GM19324 (cell line): ENCODE results near the gene KIAA0040.

Experiments
- ATAC-seq: cut with Tn5 transposase; IDR thresholded peaks from one replicate; pipeline ENCODE4 v1.9.1; 2021; ENCODE audit warnings: mild to moderate bottlenecking, moderate library complexity; ENCODE audit not compliant: unreplicated experiment, low FRiP score

KIAA0040 gene

DNA sequence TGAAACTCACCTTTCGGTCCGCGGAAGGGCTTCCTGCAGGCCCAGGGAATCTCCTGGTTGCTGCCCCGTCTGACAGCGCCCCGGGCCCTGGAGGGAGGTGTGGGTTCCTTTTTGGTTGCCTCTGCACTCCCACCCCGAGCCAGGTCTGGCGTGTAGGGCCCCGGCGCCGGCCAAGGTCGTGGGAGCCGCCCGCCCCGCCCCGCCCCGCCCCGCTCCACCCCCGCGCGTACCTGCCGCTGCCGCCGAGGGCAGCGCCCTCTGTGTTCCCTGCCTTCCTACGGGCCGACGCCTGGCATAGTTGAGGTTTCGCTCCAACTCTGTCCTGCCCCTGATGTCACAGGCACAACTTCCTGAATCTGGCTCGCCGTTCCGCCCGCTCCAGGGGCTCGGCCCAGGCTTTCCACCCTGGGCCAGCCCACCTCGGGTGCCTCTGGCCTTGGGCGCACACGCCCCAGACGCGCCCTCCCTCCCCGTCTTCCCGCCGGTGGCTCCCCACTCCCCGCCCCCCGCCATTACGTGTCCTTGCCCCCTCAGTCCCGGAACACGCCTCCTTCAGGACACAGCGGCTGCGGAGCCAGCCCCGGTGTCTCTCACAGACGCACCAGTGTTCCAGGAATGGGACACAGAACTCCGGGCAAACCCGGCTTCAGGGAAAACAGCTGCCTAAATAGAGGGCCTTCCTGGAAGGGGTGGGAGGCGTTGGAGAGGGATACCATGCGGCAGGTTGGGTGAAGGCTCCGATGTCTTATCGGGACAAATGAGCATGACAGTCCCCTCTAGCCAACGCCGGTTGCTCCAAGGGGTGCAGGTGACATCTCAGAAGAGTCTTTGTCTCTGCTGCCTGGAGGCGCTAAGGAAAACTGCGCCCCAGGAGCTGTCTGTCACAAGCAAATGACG is at the start of gene KIAA0040:
KIAA0040 (minus strand) TSS at position 147 of the 897 bp plus-strand sequence. CDS start 31,763 bp downstream, outside the sequence.
- peak; percentile 58 for ATAC-seq

DNA sequence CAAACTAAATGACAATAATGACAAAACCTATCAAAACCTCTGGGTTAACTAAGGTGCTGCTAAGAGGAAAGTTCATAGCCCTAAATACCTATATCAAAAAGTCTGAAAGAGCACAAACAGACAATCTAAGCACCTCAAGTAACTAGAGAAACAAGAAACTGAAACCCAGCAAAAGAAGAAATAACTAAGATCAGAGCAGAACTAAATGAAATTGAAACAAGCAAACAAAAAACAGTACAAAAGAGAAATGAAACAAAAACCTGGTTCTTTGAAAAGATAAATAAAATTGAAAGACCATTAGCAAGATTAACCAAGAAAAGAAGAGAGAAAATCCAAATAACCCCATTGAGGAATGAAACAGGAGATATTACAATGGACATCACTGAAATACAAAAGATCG is 44.8 kb upstream of the KIAA0040 start:
- ATAC-seq = no peak

DNA sequence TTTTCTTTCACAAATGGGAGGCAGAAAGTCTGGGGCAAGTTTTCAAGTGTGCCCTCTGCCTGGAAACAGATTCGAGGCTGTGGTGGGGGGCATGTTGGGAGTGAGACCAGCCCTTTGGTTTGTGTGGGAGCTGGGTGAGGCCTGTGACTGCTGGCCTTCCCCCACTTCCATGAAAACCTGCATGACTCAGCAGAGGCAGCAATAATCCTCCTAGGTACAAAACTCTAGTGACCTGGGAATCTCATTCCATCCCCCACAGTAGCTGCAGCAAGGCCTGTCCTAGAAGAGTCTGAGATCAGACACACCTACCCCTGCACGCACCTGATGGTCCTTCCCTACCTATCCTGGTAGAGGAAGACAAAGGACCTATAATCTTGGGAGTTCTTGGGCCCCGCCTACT is 42.1 kb upstream of the KIAA0040 start:
- ATAC-seq = no peak

DNA sequence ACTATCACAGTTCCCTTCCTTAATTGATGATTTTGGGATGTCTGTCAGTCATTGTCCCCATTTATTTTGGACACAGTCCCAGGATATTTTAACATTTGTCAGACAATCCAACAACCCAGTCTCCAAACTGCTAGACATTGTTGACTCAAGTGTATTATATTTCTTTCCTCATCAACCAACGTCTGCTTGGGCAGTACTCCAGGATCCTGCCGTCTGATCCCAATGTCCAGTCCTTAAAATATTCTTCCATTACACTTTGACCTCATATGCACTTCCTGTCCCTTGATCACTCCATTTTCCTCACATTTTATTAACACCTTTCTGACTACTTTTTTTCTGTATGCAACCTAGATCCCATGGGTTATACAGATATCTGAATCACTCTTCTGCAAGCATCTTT is 39.8 kb upstream of the KIAA0040 start:
- ATAC-seq = no peak

DNA sequence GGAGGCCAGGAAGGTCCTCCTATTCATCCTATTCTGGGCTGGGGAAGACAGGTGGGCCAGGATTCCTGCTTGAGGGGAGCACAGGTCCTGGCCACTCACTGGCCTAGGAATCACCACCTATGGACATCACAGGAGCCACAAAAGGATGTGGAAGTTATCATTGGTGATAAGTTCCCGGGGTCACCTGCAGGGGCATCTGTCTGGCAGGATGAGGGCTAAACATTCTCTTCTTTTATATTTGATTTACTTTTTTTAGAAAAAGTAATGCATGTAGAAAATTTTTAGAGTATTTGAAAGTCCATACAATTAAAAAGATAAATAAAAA is 33.2 kb upstream of the KIAA0040 start:
- no peak for ATAC-seq

DNA sequence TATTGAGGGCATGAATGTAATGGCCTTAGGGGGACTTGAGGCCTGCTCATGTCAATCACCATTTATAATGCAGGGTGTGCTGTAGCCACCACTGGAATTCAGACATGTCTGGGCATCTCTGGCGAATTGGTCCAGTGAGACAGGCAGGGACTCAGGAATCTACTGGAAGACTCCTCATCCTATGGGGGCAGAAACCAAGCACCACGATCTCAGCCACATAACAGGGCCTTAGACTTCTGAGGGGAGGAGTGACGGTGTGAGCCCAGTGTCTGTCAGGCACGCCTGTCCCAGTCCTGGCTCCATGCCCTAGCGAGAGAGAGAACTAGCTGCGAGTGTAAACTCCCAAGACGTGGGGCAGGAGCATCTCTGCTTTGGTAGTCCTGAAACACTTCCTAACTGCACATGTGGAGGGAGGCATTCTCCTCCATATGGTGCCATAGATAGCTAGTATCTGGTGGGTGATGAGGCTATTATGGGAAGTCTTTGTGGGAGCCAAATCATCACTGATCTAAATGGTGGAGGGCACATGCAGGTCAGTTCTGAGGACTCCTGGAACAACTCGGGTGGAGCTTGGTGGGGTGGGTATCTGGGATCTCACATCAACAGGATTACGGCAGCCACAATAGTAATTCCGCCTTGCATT is 29.8 kb upstream of the KIAA0040 start:
- ATAC-seq = no peak

DNA sequence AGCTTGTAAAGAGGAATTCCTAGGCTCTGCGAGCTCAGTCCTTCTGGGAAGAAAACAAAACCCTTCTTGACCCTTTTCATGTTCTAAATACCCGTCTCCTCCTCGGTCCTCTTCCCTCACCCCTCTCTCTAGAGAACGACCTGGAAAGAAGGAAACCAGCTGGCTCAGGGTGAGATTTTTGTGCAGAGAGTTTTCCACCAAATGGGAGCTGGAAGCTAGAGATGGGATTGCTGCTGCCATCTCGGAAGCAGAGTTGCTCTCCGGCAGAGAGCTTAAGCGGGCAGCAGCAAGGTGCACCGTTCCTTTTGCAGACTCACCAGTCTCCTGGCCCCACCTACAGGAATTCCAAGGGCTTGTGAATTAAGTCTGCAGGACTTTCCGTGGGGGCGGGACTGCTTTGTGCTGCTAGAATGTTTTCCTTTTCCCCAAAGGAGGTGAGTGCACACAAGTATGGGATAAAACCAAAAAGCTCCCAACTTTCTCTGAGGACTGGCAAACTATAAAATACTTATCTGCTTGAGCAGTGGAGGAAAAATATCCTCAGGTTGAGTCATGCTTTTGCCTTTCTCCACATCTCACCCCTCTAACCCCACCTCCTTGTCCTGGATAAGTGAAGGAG is 29.1 kb upstream of the KIAA0040 start:
- no peak for ATAC-seq

DNA sequence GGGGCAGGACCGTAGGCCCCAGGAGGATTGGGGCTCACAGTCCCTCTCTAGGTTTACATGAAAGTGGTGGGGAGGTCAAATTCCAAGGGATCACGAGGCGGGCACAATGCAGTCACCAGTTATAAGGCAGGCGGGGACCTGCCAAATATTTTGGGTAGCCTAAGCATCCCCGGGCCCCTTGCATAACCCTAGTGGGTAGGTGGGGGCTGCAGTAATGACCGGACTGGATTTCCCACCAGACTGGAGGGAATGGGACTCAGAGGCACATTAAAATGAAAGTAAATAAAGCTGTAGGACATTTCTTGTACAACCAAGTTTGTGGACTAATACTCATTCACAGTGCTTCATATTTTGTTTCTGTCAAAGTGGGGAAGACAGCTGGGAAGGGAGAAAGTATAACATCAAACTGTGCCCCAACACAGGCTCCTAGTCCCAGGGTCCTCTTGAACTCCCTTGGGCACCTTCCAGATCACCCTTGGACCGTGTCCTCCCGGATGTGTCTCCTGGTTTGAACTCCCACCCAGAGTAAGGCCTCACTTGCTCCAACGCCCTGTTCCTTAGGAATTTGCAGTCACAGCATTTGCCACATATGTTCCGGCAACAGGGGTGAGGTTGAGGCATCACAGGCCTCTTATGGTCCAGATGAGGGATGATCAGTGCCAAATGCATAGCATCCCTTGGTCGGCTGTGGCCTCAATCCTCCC is 28.4 kb upstream of the KIAA0040 start:
- no peak for ATAC-seq

DNA sequence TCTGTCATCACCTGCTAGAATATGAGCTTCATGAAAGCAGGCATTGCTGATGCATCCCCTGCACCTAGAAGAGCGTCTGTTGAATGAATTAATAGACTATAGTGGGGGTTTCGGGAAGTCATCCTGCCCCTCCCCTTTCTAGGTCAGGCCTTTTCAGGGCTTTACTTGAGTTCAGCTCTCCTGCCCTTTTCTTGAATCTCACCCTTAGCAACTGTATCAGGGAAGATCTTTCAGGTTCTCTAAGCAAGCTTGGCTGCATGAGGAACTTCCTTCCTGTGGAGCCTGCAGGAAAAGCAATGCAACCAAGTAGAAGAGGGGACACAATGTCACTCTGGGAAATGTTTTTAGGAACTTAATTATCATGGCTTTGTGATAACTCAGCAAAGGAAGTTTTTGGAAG is 27.2 kb upstream of the KIAA0040 start:
- no peak for ATAC-seq

DNA sequence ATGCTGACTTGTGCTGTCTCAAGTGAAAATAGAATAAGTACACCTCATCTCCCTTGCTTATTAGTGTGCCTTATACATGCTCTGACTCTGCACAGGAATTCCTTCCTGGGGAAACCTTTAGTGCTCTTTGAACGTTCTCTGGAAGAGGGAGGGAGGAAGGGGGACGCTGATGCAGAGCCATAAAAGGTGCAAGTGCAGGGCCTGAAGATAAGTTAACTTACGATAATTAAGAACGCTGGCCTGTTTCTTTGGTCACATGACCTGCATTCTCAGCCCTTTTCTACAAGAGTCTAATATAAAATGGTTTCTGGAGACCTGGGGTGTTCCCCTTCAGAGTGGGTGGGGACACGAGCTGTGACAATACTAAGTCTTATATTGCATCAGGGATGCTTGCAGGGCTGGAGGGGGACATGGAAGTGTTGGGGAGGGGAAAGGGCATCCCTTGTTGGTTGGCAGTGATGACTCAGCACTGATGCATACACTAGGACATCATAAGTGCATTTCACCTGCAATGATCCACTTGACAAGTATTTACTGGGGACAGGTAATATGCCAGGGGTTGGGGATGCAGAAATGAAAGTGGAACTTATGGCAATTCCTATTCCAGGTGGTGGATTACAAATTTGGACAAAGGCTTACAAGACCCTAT is 26.3 kb upstream of the KIAA0040 start:
- ATAC-seq = no peak

DNA sequence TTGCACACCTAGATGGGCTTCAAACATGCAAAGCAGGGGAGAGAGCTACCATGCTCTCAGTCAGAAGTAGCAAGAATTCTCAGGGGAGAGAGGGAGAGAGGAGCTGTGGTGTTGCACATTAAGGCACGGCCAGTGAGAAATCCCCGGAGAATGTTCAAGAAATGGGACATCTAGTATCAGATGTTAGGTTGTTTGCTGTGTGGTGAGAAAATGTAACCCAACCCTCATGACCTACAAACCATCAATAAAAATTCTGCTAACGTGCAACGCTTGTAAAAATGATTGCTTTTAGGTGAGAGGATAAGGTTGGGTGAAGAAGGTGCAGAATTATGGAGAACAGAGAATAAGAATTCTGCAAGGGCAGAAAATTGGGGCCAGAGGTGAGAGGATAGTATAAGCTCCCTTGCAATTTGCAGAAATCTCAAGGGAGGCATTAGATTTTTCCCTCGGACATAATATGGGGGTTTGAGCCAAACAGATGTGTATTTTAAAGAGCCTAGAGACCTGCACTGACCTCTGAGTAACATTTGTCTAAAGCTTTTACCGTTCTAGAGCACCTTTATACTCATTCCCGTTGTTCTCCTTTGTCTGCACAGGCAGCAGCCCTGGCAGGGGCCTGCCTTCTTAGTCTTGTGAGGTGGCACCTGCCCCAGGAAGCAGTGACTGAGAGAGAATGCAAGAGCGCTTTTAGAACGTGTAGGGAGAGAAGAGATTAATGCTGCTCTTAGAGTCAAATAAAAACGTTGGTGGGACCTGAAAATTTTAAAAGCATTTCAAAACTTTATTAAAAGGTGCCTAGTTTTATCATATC is 25.4 kb upstream of the KIAA0040 start:
- ATAC-seq = no peak

DNA sequence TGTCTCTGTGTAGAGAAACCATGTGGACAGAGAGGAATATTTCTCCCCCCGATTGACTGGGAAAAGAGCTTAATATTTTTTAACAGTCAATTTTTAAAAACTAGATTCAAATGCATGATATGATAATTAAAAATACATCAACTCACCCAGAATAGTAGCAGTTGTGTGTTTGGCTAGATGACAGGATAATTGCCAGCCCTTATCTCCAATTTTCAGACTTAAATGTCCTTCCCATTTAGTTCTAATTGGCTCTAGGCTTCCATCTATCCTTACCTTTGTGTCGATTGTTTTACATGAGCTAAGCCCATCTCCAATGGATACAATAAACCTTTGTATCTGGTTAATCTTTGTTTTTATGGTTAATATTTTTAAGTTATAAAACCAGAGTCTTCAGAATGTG is 23.9 kb upstream of the KIAA0040 start:
- ATAC-seq = no peak

DNA sequence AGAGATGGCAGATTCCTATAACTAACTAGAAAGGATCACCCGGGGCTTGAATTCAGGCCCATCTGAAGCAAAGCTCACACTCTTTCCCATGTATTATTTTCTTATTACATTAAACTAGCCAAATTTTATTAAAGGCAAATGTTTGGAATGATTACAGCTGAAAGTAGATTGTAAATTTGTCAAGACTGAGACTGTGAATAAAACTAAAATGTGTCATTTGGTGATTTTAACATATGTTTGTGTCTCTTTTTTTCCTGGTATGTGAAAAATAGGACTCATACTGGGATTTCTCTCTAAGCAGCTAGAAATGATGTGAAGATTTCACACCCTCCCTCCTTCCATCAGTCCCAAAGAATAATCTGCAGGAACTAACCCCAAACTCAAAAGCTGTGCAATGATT is 19.1 kb upstream of the KIAA0040 start:
- ATAC-seq = no peak

DNA sequence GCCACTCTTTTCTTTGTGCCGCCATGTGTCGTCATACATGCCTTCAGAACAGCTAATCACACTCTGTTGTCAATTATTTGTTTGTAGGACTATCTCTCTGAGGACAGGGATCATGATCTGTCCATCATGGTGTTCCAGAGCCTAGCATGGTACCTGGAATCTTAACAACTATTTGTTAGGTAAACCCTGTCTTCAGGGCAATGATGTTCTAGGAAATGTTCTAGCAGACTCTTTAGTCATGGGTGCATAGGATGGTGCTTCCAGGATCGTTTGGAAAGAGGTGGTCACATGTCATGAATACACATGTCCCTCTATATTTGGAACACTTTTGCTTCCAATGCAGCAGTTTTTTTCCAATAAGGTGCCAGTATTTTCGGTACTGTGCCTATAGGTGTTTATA is 18.2 kb upstream of the KIAA0040 start:
- ATAC-seq = no peak

DNA sequence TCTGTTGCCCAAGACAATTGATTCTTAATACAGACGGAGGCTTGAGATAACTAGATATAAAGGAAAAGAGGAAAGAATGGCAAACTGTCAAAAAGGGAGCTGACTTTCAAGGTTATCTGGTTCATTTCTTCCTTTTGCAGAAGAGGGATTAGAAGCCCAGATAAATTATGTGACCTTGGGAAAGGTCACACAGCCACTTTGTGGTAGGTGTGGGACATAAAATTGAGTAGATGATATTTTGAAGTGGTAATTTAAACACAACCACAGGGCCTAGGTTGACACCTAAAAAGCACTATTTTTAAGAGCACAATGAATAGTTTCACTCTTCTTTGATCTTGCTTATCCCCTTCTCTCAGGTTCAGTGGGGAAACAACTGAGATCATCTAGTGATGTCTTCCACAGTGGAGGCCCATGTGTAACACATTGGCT is 16.9 kb upstream of the KIAA0040 start:
- no peak for ATAC-seq

DNA sequence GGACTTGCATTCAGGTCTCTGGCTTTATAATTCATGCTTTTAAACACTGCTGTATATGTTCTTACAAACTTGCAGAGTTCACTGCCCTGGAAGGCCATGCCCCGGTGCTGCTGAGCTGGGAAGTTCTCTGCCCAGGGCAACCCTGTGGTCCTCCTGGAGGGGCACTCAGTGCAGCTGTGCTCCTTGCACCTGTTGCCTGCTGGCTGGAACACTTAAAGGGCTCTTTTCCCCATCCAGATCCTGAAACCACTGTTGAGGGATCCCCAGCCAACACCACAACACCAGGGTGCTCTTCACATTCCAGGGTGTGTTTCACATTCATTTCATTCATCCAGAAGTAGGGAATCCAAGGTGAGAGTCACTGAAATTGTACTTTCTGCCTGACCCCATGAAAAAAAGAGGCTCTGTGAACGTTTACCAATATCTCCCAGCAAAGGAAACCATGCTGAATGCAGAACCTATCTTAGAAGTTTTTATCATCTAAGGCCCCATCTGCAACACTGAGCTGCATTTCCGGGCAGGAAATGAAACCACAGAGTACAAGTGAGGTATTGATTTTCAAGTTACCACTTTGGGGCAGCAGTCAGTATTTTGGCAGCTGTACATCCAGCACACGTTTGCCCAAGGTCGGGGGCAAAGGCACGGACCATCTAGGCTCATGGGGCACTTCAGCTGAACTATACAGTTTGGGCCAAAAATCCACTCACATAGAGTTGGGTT is 16.4 kb upstream of the KIAA0040 start:
- peak; percentile 83 for ATAC-seq

DNA sequence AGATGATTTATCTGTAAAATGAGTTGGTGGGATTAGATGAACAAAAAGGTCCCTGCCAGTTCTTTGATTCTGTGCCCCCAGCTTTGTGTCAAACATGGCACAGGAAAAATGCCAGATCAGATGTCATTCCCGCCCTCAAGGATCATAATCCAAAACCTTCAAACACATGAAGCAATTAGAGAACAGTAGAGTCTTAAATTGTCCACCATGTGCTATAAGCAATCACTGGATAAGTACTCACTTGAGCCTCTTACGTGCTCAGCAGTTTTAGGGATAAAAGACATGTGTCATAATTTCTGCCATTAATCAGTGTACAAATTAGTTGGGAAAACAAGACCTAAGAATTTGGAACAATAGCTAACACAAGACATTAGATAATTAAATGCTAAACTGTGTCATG is 15.4 kb upstream of the KIAA0040 start:
- ATAC-seq = no peak

DNA sequence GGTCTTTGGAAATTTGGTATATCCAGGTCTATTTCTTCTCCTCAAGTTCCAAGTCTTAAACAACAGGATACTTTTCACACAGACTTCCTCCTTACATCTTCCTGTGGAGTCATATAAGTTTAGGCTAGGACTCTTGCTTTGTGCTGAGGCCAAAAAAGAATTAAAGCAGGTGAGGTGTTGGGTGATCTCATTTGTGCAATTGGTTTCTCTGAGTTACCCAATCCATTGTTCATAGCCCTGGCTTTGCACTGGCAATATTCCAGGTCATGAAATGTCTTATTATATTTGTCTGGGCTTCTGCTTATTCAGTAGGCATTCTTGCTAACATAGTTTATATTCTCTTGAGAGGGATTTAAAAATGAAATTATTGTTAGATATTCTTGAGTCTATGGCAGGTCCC is 14.1 kb upstream of the KIAA0040 start:
- no peak for ATAC-seq

DNA sequence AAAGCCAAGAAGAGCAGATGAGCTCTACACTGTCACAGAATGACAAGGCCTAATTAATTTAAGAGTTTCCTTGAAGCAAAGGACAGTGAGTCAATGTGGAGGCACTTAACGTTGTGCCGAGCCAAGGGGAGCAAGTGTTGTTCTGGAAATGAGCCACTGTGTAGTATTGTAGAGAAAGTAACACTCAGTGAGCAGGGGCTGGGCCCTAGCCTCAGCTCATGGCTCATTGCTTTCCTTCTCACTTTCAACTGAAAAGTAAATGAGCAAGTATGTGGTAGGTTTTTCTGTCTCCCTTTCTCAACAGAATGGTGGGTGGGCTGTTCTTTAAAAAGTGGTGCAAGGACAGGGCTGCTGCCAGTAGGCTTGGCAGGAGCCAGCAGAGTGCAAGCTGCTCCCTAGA is 11.8 kb upstream of the KIAA0040 start:
- ATAC-seq = peak; percentile 56
